HepG2 (cell line): ENCODE data around the gene FAM43B. TPM values are rescaled to one million over a fixed set of nuclear protein-coding genes. Genes with fewer than 3 reads are reported as not detected.
A peak's percentile ranks its signal among the peaks of the same experiment; 100 is the strongest.

Experiments
- CBX5 ChIP-seq: sonication (generic); formaldehyde crosslinking; IDR thresholded peaks from 2 replicates; pipeline ENCODE4 v1.4.0; 2020; ENCODE audit warnings: missing genetic modification reagents, borderline replicate concordance
- CCAR2 ChIP-seq: fragments of 200-400 bp; formaldehyde crosslinking; optimal IDR thresholded peaks from 2 replicates; pipeline ENCODE3; 2018; ENCODE audit warnings: low read depth, mild to moderate bottlenecking, low read length, moderate library complexity
- CENPT ChIP-seq: sonication (generic); formaldehyde crosslinking; IDR thresholded peaks from 2 replicates; pipeline ENCODE4 v1.8.0; 2022; ENCODE audit warnings: low read depth, mild to moderate bottlenecking, moderate library complexity, missing genetic modification reagents
- DDIT3 ChIP-seq: sonication (generic); formaldehyde crosslinking; IDR thresholded peaks from 2 replicates; pipeline ENCODE4 v1.4.0; 2020; ENCODE audit warnings: mild to moderate bottlenecking, missing genetic modification reagents
- HOXA5 ChIP-seq: sonication (generic); formaldehyde crosslinking; IDR thresholded peaks from 2 replicates; pipeline ENCODE4 v1.4.0; 2020; ENCODE audit warnings: missing genetic modification reagents
- IRF2 ChIP-seq: IDR thresholded peaks from 2 replicates; pipeline ENCODE4 v1.6.1; 2018; ENCODE audit warnings: missing genetic modification reagents, missing compliant biosample characterization
- MAZ ChIP-seq, 2 experiments: sonication (generic) in 1 of 2; formaldehyde crosslinking in 1 of 2; IDR thresholded peaks; 2 replicates each; pipeline versions ENCODE4 v1.5.0 to v1.6.1; 2012 to 2020; ENCODE audit warnings: low read depth in 2 of 2, mild to moderate bottlenecking in 2 of 2, borderline replicate concordance in 1 of 2, improper control_type of control experiment in 1 of 2, low read length in 1 of 2, missing genetic modification reagents in 1 of 2, moderate library complexity in 1 of 2
- MIER3 ChIP-seq: IDR thresholded peaks from 2 replicates; pipeline ENCODE4 v1.6.1; 2016; ENCODE audit warnings: missing compliant biosample characterization, borderline replicate concordance
- MIXL1 ChIP-seq: IDR thresholded peaks from 2 replicates; pipeline ENCODE4 v1.6.1; 2016
- NR2C2 ChIP-seq: sonication (generic); formaldehyde crosslinking; IDR thresholded peaks from 2 replicates; pipeline ENCODE4 v1.4.0; 2020; ENCODE audit warnings: missing genetic modification reagents, mild to moderate bottlenecking, moderate library complexity, borderline replicate concordance
- NR2F1 ChIP-seq, 2 experiments: fragments of 450-650 bp in 1 of 2; formaldehyde crosslinking in 1 of 2; IDR thresholded peaks; 2 replicates each; pipeline versions ENCODE4 v1.5.0 to v1.6.1; 2016 to 2020; ENCODE audit warnings: mild to moderate bottlenecking in 1 of 2, missing compliant biosample characterization in 1 of 2, missing genetic modification reagents in 1 of 2, moderate library complexity in 1 of 2
- NR2F6 ChIP-seq, 2 experiments: IDR thresholded peaks; 2 replicates each; pipeline ENCODE4 v1.6.1; 2016; ENCODE audit warnings: antibody characterized with exemption in 1 of 2, mild to moderate bottlenecking in 1 of 2
- SMC3 ChIP-seq: IDR thresholded peaks from 2 replicates; pipeline ENCODE4 v1.6.1; 2011; ENCODE audit warnings: low read length, improper control_type of control experiment
- TFDP1 ChIP-seq: IDR thresholded peaks from 2 replicates; pipeline ENCODE4 v1.6.1; 2016; ENCODE audit warnings: missing compliant biosample characterization, missing genetic modification reagents, borderline replicate concordance
- YY1 ChIP-seq: IDR thresholded peaks from 2 replicates; pipeline ENCODE4 v1.6.1; 2011; ENCODE audit warnings: low read length, low read depth, moderate library complexity, mild to moderate bottlenecking; ENCODE audit not compliant: insufficient read depth, insufficient replicate concordance
- ZBTB43 ChIP-seq: sonication (generic); formaldehyde crosslinking; conservative IDR thresholded peaks from 2 replicates; pipeline ENCODE4 v1.4.0; 2020; ENCODE audit warnings: missing genetic modification reagents
- ZFX ChIP-seq: sonication (generic); formaldehyde crosslinking; IDR thresholded peaks from 2 replicates; pipeline ENCODE4 v1.4.0; 2020; ENCODE audit warnings: mild to moderate bottlenecking, low read depth, missing genetic modification reagents, moderate library complexity
- ZMYM2 ChIP-seq: sonication (generic); formaldehyde crosslinking; IDR thresholded peaks from 2 replicates; pipeline ENCODE4 v1.8.0; 2022; ENCODE audit warnings: mild to moderate bottlenecking, missing genetic modification reagents
- ZNF333 ChIP-seq: sonication (generic); formaldehyde crosslinking; IDR thresholded peaks from 2 replicates; pipeline ENCODE4 v1.4.0; 2020; ENCODE audit warnings: mild to moderate bottlenecking, missing genetic modification reagents, borderline replicate concordance
- polyA plus RNA-seq, 8 experiments: library from polyadenylated mRNA; depleted of rRNA in 3 of 8; stranded (reverse) in 7 of 8; unstranded in 1 of 8; fragments of >200 nt; fragmentation: Illumina TruSeq in 4 of 8; extraction: Trizol in 4 of 8; gene quantifications; 2 replicates each; pipeline versions ENCODE4 v1.2.1 to v1.2.3, GENCODE V29; 2011 to 2016; ENCODE audit warnings: low read depth in 4 of 8, missing spikeins in 1 of 8, mixed read lengths in 1 of 8; ENCODE audit not compliant: insufficient read depth in 1 of 8
- total RNA-seq, 5 experiments: library from RNA; depleted of rRNA; stranded (reverse); fragments of >200 nt; fragmentation: Illumina TruSeq; extraction: Trizol; gene quantifications; 2 replicates each; pipeline ENCODE4 v1.2.3, GENCODE V29; 2016; ENCODE audit warnings: low read depth in 1 of 5
- TF ChIP-seq, protein P1 (sequence below): sonication (generic); formaldehyde crosslinking; IDR thresholded peaks from 2 replicates; pipeline ENCODE4 v1.4.0; 2020; ENCODE audit warnings: missing genetic modification reagents, borderline replicate concordance

FAM43B gene
- total and polyA plus RNA-seq, 2 of the 13 experiments (the other 11 are each of a cell fraction or from before 2014, with no cell fraction given): 0.63 to 3.7 TPM

DNA sequence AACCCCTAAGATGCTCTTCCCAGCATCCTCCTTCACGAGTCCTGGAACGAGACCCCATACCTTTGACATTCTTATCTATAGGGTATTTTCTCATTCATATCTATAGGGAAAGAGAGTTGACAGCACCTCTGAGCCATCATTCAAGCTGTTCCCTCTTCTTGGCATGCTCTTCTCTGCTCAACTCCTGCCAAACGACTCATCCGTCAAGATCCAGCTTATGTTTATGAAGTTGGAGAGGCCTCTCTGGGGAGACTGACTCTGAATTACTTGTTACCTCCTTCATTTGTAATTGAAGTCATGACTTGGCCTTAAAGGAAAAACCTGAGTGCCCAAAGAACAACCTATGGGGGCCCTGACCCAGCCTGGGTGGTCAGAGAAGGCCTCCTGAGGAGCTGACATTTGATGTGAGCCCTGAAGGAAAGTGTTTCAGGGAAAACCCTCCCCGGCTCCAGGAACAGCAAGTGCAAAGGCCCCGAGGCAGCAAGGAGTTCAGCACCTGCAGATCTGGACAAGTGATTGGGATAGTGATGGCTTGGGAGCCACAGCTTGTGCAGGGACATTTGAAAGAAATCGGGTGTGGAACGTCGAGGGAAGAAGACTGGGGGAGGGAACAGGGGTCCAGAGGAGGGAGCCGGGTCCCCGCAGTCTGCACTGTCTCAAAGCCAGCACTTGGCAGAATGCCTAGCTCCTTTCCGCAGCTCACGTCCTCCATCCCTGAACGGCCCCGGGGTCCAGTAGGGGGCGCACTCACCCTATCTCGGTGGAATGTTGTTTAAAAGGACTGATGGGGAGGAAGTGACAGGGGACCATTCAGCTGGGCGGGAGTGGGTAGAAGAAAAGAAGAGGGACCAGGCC lies 22.5 kb downstream of the FAM43B start (continued):
- TF ChIP-seq NR2F1 (CRISPR knock-in tag; IDR thresholded peaks at IDR 0.05) (no peak), CENPT (CRISPR knock-in tag) (no peak), NR2F6 (IDR thresholded peaks at IDR 0.05) (no peak), NR2F6 (CRISPR knock-in tag; IDR thresholded peaks at IDR 0.05) (peak; percentile 35; the same call in 1 of the 2 replicates), ZBTB43 (CRISPR knock-in tag) (no peak), ZNF333 (CRISPR knock-in tag) (no peak), SMC3 (peak; percentile 85), NR2C2 (CRISPR knock-in tag) (no peak), MIXL1 (CRISPR knock-in tag) (peak; percentile 59; the same call in 1 of the 2 replicates), DDIT3 (CRISPR knock-in tag) (no peak), CBX5 (CRISPR knock-in tag) (no peak; the same call in 1 of the 2 replicates), HOXA5 (CRISPR knock-in tag) (peak; percentile 54; the same call in 1 of the 2 replicates), IRF2 (peak; percentile 45; the same call in 1 of the 2 replicates), ZFX (CRISPR knock-in tag) (0 out of 2 replicates have a peak, but pooled peaks have one; percentile 18), ZMYM2 (CRISPR knock-in tag) (no peak), MIER3 (CRISPR knock-in tag) (0 out of 2 replicates have a peak, but pooled peaks have one; percentile 57), MAZ (IDR thresholded peaks at IDR 0.05; ENCODE audit: borderline replicate concordance, low read depth, low read length) (0 out of 2 replicates have a peak, but pooled peaks have one; percentile 20), MAZ (CRISPR knock-in tag; IDR thresholded peaks at IDR 0.05; ENCODE audit: low read depth) (no peak), TFDP1 (no peak), YY1 (peak; percentile 34), CCAR2 (no peak)
- TF ChIP-seq, protein P1, sequence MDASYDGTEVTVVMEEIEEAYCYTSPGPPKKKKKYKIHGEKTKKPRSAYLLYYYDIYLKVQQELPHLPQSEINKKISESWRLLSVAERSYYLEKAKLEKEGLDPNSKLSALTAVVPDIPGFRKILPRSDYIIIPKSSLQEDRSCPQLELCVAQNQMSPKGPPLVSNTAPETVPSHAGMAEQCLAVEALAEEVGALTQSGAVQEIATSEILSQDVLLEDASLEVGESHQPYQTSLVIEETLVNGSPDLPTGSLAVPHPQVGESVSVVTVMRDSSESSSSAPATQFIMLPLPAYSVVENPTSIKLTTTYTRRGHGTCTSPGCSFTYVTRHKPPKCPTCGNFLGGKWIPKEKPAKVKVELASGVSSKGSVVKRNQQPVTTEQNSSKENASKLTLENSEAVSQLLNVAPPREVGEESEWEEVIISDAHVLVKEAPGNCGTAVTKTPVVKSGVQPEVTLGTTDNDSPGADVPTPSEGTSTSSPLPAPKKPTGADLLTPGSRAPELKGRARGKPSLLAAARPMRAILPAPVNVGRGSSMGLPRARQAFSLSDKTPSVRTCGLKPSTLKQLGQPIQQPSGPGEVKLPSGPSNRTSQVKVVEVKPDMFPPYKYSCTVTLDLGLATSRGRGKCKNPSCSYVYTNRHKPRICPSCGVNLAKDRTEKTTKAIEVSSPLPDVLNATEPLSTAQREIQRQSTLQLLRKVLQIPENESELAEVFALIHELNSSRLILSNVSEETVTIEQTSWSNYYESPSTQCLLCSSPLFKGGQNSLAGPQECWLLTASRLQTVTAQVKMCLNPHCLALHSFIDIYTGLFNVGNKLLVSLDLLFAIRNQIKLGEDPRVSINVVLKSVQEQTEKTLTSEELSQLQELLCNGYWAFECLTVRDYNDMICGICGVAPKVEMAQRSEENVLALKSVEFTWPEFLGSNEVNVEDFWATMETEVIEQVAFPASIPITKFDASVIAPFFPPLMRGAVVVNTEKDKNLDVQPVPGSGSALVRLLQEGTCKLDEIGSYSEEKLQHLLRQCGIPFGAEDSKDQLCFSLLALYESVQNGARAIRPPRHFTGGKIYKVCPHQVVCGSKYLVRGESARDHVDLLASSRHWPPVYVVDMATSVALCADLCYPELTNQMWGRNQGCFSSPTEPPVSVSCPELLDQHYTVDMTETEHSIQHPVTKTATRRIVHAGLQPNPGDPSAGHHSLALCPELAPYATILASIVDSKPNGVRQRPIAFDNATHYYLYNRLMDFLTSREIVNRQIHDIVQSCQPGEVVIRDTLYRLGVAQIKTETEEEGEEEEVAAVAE: 0 out of 2 replicates have a peak, but pooled peaks have one; percentile 44
